RKO (cell line): ENCODE data around the gene ZNF443.
A peak's percentile ranks its signal among the peaks of the same experiment; 100 is the strongest.
"Not testable (repeated sequence)": the region's sequence is repeated elsewhere in the genome, so short reads cannot be mapped to it uniquely, and the experiment has no call there.

ENCODE experiments used
- DNase-seq: peaks from one replicate; pipeline ENCODE4 v3.0.0-alpha.2; 2016; ENCODE audit warnings: low spot score

Gene ZNF443

GRCh38 chr19:12417273-12417672 lies 23.5 kb downstream of the ZNF443 start:
- DNase-seq = not testable (repeated sequence)

DNA sequence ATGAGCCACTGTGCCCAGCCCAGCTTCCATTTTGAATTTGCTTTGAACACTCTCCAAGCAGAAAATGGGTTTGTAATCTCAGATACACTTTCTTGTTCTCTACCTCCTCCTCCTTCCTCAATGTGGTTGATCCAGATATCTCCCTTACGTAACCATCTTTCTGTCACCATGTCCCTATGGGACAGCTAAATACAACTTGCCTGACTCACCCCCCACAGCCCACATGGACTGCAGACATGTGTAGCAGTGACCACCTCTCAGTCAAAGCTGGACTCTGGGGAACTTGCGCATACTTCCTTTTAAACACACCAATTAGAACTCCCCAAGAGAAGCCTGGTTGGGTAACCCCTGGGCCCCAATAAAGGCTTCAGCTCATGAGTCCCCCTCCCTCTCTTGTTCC lies 28.9 kb downstream of the ZNF443 start:
- DNase-seq = no peak

GRCh38 chr19:12400633-12401502 lies 40.0 kb downstream of the ZNF443 start, which contains the start of gene ZNF799:
Gene ZNF799 (minus strand): TSS chr19:12401271. CDS start chr19:12401070, 201 bp downstream.
- DNase-seq = peak; percentile 98

GRCh38 chr19:12399901-12400632 lies 40.8 kb downstream of the ZNF443 start:
- DNase-seq = peak; percentile 49

DNA sequence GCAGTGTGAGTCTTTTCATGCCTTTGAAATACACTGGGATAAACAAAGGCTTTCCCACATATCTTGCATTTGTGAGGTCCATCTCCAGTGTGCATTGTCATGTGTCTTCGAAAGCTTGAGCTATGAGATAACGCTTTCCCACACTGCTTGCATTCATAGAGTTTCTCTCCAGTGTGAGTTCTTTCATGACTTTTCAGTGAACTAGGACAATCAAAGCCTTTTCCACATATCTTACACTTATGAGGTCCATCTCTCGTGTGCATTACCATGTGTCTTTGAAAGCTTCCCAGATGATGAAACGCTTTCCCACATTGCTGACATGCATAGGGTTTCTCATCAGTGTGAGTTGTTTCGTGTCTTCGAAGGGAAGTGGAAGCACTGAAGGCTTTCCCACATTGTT lies 49.7 kb downstream of the ZNF443 start:
- not testable (repeated sequence) for DNase-seq

DNA sequence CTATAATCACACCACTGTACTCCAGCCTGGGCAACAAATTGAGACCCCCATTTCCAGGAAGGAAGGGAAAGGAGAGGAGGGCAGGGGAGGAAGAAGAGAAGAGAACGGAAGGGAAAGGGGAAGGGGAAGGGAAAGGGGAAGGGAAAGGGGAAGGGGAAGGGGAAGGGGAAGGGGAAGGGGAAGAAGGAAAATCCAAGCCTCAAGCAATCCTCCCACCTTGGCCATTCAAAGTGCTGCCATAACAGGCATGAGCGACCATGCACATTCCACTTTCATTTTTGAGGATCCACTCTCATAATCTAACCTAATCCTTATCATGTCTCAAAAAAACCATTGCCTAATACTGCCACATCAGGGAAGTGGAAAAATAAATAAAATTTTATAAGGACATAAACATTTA lies 54.5 kb downstream of the ZNF443 start:
- DNase-seq = not testable (repeated sequence)

DNA sequence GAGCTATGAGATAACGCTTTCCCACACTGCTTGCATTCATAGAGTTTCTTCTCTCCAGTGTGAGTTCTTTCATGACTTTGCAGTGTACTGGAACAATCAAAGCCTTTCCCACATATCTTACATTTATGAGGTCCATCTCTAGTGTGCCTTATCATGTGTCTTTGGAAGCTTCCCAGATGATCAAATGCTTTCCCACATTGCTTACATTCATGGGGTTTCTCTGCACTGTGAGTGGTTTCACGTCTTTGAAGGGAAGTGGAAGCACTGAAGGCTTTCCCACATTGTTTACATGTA lies 60.4 kb downstream of the ZNF443 start:
- DNase-seq = no peak

- DNase-seq = no peak
Measured at GRCh38 chr19:12379732-12380443, 60.9 kb downstream of the ZNF443 start.
